IMR-90 (cell line): Measurements from ENCODE around the gene GUCY2C.

ENCODE experiments used
- BHLHE40 ChIP-seq: fragments of 150-350 bp; IDR thresholded peaks from 2 replicates; pipeline ENCODE4 v1.6.1; 2016; ENCODE audit warnings: mild to moderate bottlenecking, low read depth, low read length
- CEBPB ChIP-seq: IDR thresholded peaks from 2 replicates; pipeline ENCODE4 v1.6.1; 2012; ENCODE audit warnings: low read depth, low read length, improper control_type of control experiment
- TF ChIP-seq, protein P1 (sequence below): conservative IDR thresholded peaks from 2 replicates; pipeline ENCODE4 v1.5.1; 2012; ENCODE audit warnings: mild to moderate bottlenecking, low read depth, low read length, improper control_type of control experiment

DNA sequence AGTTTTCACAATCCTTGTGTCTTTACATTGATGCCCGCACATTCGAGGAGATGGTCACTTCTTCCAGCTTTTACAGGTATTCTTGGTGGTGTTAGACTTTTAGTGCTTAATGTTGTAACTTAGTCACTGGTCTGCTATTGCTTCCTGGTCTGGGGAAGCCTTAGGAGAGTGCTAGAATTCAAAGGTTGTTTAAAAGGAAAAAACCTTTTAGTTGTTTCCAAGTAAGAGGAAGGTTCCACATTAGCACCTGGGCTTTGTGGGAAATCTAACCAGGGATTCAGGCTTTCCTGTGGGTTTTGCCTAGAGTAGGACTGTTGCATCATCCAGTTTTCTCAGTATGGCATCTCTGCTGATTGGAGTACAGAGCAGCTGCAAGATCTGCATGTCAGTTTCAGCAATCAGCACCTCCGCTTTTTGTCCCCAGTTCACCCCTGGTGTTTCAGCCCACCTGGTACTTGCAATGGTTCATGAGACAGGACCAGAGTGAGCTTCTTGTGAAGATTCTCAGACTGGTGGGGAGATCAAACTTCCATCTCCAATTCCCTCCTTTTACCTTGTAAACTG lies 84.7 kb downstream of the GUCY2C start:
- TF ChIP-seq BHLHE40 (no peak), CEBPB (no peak)
- TF ChIP-seq, protein P1, sequence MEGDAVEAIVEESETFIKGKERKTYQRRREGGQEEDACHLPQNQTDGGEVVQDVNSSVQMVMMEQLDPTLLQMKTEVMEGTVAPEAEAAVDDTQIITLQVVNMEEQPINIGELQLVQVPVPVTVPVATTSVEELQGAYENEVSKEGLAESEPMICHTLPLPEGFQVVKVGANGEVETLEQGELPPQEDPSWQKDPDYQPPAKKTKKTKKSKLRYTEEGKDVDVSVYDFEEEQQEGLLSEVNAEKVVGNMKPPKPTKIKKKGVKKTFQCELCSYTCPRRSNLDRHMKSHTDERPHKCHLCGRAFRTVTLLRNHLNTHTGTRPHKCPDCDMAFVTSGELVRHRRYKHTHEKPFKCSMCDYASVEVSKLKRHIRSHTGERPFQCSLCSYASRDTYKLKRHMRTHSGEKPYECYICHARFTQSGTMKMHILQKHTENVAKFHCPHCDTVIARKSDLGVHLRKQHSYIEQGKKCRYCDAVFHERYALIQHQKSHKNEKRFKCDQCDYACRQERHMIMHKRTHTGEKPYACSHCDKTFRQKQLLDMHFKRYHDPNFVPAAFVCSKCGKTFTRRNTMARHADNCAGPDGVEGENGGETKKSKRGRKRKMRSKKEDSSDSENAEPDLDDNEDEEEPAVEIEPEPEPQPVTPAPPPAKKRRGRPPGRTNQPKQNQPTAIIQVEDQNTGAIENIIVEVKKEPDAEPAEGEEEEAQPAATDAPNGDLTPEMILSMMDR = no peak
